ENCODE data around the gene OCA2.
"Not testable (repeated sequence)": the region's sequence is repeated elsewhere in the genome, so short reads cannot be mapped to it uniquely, and the experiment has no call there.

The OCA2 gene

DNA sequence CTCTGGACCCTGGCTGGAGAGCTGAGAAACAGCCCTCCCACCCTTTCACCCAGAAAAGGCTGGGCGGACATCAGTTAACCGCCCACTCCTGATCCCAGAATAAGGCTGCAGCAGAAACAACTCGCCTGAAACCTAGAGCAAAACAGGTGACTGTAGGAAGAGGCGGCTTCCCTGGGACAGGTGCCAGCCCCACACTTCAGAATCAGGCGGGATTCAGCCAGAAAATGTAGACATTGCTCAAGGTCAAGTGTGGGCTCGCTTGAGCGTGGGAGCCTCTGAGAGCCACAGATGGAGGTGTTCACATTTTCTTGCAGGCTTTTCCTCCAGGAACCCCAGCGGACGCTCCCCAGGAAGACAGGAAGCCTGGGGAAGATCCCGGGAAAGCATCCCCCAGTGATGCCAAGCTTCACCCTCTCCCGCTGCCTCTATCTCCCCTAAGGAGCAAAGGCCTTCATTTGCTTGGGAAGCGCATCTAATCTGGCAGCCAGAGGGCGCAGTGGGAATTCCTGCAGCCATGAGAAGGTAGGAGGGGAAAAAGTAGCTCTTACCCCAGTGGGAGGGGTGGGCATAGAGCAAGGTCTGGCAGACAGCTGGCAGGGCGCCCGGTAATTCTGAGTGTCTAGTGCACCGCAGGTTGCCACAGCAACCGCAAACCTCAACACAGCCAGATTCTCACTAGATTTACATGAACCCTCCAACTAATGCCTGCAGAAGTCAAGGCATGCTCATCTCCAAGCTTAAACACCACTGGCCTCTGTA, 77.7 kb downstream of the OCA2 start:
- DNase-seq, result no peak

DNA sequence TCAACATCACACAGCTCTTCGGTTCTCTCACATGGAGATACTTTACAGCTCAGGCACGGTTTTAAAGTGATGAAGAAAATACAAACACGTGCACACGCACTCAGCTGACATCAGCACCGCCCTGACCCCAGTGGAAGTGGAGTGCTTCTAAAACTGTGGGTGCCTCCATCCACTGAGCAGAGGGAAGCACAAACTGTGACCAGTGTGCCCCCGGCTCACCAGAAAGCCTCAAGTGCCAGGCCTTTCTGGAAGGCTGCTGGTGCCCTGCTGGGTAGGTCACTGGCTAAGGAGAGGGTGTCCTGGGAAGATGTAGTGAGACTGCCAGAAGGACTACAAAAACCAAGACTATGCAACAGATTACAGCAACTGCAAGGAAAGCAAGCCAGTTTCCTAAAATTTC, 78.5 kb downstream of the OCA2 start:
- no peak for DNase-seq

DNA sequence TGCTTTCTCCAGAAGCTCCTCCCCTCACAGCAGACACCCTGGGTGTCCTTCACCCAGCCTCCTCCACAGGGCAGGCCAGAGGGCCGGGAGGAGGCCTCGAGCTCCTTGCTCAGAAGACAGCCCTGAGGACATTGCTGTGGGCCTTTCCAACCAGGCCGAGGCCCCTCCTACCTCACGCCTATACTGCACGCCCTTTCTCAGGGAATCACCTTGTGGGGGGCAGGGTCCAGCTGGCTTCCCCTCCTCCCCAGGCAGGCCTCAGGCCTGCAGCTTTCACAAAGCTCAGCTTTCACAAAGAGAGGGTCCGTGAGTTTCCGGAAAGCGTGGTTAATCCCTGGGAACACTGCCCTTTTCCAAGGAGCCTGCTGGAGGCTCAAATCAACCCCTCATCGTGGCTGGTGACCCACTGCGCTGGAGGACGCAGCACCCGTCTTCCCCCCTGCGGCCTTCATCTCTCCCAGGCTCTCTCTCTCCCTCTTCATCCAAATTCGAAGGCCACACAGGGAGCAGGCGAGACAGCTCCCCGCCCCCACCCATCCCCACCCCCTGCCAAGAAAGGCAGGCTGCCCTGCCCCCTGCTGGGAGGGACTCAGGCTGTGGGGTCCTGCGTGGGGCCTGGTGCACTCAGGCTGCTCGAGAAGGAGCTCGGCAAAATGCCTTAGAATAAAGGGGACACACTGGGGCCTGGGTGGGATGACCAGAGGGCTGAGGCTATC, 79.4 kb downstream of the OCA2 start:
- no peak for DNase-seq

DNA sequence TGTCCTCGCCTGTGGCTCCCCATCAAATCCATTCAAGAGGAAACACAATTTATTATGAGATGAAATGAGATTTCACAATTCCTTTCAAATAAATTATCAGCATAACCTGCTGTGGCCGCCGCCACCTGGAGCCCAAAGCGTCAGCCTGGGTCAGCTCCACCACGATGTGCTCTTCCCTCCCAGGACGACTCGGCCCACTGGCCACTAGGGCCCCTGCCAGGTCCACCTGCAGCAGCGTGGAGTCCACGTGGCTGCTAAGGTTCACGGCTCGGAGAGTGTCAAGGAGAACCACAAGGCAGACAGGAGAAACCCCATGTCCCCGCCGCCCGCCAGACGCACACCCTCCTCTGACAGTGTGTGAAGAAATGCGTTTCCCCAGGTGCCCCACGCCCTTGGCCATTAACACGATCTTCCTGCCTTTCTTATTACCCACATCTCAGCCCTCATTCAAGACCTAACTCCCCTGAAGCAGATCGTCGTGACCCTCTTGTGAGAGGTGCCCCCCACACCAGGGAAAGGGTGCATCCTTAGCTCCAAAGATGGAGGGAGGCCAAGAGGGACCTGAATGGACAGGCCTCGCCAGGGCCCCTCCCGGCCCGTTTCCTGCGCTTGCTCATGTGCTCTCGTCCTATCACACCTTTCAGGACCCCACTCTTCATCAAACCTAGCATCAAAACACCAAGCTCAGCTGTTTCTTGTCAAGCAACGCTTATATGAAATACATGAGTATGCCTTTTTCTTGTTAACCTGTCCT, 80.6 kb downstream of the OCA2 start:
- no peak for DNase-seq

DNA sequence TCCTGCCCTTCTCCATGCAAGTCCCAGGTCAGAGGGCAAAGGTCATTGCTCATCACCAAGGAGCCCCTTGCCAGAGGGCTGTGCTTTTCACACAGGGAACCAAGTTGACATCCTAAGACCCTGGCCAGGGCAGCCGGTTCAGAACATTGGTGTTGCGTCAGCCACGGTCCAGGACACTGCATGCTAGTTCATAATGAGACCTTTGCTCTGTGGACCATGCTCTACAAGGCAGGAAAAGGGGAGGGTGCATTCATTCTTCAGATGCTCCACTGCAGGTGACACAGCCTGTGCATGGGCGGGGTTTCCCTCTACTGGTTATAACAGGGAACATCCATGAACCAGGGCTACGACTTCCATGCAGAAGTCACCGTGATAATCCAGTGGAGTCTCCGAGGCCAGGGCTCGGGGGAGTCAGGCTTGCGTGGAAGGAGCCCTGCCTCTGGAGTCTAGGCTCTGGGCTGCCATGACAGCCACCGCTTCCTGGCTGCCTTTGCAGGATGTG, 81.6 kb downstream of the OCA2 start:
- no peak for DNase-seq

DNA sequence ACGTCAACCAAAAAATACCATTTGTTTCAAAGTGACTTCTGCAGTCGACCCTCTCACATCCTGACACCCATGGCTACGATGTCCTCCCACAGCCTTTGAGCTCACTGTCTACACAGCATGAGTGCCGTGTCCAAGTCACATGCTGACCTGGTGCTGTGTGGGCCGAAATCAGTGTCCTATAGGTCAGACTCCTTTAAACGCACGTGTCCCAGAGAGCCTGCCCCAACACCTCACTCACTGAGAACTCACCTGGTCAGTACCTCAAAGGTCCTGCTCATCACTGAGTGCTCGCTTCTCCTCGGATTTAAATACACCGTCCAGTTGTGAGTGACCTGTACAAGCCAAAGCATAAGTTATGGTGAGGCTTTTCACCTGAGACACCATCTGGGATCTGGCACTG, 83.3 kb downstream of the OCA2 start:
- no peak for DNase-seq

DNA sequence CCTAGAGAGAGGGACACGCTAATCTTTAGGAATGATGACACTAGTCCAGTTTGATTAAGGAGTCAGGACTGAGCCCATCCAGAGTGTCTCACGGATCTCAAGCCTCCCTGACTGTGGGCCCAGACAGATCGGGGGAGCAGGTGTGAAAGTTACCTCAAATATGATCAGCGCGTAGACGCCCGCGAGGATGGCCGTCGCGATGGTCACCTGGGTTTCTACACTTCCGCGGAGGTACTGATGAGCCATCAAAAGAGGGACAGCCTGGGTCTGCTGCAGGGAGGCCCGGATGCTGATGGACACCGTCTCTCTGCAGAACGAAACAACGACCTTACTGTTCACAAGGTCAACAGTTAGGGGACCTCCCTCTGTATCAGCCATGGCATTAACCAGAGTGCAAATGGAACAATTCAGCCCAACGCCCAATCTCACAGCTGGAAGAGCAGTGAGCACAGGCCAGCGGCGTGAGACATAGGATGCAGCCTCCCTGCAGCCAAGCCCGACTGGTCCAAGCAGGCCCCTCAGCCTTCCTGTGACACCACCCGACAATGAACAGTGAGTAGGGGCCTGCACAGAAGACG, 84.4 kb downstream of the OCA2 start:
- DNase-seq, result no peak

DNA sequence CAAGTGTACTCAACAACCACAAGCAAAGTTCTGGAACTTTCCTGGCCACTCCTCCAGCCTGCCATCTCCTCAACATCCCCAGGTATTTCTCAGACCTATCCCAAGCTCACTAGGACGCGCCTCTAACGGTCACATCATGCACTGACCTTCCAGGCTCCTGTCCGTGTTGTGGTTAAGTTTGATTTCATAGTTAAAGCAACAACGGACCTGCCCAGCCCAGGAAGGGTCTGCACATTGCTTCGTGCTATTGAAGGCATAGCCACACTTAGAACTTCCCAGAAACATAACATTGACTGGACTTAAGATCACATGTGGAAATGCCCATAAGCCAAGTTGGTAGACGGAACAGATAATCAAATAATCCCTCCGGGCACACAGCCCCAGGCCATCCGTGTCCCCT, 85.1 kb downstream of the OCA2 start:
- no peak for DNase-seq

DNA sequence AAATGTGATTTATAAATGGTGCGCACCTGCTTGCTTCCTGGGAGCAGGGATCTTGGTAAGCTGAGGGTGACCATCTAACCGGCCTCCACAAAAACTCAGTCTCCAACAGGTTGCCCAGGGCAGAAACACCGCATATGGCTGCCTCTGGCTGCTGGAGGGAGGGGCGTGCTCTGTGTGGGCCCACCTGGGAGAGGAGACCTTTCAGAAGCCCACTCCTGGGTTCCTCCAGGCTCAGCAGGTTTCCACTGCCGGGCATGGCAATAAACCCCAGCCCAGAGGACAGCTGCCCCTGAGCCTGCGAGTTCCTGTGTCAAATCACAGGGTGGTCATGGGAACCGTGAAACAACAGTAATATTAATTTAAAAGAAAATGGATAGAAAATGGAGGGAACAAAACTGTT, 85.6 kb downstream of the OCA2 start:
- no peak for DNase-seq

DNA sequence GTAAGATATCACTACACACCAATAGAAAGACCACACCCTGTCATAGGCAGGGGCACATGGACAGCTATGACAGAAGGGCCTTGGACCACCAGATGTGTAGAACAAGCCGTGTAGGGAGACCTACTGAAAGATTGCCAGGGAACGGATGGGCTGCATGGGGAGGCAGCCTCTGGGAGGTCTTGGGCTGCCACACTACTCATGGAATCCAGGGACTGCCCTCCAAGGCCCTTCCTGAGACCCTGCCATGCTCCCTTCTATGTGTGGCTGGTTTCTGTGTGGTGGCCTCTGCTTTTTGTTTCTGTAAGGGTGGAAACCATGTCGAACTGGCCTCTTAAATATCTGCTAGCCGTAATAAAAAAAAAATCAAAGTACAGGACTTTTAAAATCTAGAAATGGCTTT, 86.9 kb downstream of the OCA2 start:
- DNase-seq, result no peak

DNA sequence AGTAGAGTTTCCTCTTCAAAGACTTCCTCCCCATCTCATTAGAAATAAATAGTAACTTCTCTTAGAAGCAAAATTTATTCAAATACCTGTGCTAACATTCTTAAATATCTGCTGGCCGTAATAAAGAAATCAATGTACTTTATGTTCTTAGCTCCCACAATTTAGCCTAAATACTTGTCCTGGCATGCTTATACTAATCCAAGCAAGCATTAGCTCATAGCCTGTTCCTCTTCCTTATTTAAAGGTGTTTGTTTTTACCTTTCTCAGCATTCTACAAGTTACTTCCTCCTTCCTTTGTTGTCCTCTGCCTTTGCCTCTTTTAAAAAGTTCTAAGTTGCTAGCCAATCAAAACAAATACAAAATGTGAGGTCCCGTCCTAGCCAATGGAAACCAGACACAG, 90.9 kb downstream of the OCA2 start:
- DNase-seq, result not testable (repeated sequence)

DNA sequence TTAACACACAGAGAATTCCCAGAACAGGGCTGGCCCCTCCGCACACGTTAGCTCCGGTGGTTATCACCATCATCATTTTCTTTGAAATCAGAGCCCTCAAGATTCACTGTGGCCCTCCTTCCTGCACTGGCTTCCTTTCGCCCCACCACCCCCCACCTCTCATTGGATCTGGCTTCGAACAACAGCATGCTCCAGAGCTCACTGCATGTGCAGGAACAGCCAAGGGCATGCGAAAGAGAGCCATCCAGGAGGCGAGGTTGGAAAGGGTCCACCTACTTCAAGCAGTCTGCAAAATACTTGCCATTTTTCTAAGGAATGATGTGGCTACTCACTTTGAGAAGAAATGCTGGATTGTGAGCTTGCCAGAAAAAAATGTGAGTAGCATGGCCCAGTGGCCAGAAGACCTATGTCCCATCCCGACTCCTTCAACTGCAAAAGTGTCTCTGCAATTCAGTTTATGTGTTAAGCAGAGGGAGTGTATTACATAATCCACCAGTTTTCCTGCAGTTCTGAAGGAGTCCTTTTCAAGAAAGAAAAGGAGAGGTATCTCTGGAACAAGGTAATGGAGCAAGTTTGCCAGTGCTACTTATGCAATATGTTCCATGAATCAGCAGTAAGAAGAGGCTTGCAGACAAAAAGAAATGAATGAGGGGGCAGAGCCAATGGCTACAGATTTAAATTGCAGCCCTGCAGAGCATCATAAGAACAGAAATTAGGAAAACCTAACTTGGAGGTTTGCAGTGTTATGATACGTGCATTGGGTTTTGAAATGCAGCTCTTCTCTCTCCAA, 92.8 kb downstream of the OCA2 start:
- DNase-seq, result no peak

DNA sequence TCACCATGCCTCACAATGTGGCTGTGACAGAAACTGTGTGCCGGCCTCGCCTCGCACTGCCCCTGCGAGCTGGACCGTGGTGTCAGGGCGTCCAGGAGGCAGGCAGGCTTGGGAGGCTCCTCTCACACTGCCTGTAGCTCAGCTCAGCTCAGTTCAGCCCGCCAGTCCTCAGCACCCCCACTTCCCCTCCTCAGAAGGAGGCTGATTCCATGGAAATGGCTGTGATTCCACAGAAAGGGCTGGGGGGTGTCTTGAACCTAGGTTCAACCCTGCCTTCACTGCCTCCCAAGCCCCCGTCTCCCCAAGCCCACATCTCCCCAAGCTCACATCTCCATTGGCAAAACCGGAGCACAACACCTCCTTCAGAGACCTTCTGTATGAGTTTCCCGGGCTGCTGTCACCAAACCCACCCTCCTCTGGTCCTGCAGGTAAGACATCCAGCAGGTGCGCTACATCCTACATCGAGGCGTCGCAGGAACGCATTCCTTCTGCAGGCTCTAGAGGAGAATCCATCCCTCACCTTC, 94.0 kb downstream of the OCA2 start:
- DNase-seq, result no peak

DNA sequence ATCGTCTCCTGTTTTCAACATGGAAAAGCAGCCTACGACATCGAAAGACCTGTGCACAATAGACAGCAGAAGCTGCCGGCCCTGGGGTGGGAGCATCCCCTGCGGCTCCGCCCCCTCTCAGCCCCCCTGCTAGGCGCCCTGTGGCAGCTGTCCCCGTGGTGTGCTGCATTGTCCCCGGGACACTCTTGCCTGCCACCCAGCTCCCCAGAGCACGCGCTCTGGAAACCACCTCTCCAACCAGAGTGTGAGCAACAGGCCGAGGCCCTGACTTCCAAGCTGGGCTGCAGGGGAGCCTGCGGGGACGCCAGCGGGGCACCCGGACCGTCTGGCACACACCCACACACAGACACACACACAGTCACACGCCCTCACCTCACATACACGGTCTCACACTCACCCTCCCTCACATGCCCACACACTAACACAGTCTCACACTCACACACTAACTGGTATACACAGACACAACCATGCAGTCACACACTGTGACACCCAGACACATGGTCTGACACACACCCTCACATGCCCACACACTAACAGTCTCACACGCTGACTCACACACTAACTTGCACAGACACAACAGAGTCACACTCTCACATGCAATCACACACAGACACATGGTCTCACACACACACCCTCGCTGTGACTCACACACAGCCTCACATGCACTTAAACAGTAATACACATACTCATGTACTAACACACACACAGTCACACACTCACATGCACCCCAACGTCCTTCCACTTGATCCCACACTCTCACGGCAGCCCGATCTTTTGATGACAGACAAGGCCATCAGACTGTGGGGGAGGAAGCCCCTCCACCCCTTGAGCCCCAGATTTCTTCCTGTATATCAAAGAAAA, 94.7 kb downstream of the OCA2 start:
- no peak for DNase-seq

DNA sequence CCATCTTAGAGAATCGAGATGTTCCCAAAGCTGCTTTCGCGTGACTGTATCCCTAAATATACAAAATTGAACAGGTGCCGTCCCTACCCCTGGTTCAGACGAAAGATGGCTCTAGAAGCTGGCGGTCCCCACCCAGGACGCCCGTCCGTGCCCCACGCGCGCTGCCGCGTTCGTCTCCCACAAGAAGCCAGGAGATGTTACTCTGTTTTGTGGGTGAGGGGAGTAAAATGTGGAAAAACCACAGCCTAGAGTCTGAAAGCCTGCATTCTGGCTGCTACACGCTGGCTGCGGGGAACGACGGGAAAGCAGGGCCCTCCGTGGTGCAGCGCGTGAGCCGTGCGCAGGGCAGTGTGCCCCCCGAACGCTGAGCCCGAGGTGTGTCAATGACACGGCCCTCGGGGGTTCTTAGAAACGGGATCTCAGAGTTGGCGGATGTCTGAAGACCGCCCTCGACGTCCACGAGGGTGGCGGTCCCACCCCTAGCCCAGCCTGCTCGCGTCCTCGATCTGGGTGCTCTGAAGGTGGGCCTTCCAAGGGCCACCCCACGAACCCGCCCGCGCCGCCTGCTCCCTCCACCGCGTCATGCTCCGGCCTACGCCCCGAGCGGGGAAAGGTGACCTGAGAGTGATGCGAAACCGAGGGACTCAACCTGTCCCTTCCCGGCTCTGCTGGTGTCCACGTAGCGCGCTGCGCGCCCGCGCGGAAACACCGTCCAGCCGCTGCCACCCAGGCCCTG, 95.6 kb downstream of the OCA2 start:
- DNase-seq, result no peak

DNA sequence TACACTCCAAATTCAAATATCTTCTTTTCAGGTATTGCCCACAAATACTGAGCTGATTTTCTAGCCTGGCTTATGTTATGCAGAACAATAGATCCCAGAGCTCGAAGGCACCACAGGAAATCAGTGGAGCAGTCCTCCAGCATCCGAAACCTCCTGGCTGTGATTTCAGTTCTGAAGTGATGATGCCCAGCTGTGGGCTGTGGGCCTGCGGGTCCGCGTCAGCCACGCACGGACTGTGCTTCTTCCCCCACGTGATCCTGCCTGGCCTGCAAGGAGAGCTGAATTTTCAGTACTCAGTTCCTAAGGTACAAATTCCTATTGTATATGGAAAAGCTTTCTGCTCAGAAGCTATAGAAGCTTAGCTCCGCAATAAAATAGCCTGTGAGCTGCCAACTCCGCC, 96.2 kb downstream of the OCA2 start:
- DNase-seq, result no peak

DNA sequence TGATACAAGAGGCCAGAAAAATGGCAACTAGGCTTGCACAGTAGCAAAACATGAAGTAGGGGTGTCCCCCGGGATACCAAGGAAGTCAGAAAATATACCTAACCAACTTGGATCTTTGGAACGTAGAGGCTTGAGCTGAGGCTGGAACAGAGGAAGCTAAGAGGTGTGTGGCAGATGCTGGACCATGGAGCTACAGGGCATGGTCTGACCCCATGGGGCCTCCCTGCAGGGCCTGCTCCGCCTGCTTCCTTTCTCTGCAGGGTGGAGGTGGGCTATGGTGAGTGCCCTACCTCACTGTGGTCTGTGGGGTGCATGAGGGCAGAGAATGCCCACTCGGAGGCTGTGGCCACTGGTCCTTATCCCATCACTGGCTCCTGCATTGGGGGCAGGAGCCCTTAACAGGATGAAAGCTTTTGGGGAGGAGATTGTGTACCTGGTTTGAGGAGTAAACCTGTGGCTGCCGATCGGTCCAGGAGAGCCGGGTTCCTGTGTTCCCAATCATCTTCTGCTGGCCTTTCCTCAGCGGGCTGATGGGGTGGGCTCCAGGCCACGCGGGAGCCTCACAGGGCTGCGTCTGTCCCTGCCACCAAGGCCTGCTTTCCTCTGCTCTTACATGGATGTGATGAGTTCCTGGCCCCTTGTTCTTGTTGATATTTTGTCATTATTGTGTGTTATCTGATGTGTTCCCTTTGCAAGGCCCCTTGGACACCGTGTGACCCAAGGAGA, 96.8 kb downstream of the OCA2 start:
- DNase-seq, result no peak

DNA sequence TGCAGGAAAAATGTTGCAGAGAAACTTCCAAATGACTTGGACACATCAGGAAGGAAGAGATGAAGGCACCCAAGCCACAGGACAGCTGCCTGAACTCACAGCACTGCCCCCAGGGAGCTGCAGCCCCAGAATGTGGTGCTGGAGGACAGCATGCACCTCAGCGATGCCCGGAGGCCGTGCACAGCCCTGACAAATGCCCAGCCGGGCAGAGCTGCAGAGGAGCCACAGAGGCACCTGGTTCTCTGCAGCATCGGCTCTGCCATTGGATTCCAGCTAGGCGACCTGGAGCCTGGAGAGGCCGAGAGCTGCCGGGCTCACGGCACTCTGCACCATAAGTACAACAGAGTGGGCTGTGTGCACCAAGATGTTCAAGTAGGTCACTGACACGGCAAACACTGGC, 97.5 kb downstream of the OCA2 start:
- DNase-seq, result no peak

DNA sequence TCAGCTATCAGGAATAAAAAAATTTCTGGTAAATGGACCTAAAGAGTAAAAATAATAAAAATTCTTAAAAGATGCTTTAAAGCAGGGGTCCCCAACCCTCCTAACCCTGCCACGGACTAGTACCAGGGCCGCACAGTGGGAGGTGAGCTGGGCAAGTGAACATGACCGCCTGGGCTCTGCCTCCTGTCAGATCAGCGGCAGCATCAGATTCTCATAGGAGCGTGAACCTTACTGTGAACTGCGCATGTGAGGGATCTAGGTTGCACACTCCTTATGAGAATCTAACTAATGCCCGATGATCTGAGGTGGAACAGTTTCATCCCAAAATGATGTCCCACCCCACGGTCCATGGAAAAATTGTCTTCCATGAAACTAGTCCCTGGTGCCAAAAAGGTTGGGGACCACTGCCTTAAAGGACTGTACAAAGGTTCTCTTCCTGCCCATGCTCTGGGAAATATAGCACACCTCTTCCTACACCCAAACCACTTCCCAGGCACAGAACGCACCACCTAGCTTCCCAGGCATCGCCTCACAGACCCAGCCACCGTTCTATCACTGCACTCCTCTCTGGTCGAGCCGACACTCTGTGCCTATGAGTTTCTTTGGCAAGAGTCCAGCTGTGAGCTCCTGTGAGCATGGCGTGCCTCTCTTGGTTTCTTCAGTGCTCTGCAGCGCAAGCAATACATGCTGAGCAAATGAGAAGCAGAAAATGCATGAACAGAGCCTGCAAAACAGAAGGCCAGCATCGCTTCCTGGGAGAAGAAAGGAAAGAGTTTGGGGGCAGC, 104.9 kb downstream of the OCA2 start:
- no peak for DNase-seq
